ENCODE measurements around the gene TMEM203. TPM values are rescaled to one million over a fixed set of nuclear protein-coding genes. Genes with fewer than 3 reads are reported as not detected.
"Not testable (repeated sequence)": the region's sequence is repeated elsewhere in the genome, so short reads cannot be mapped to it uniquely, and the experiment has no call there.

Gene TMEM203
- total RNA-seq, 1 experiment from 2014 or later, result 50.6 TPM

- no peak for TF ChIP-seq NFYB (CRISPR knock-in tag; conservative IDR thresholded peaks at IDR 0.05; ENCODE audit: low read depth)
- no peak for TF ChIP-seq ZNF425 (CRISPR knock-in tag; conservative IDR thresholded peaks at IDR 0.05)
- no peak for TF ChIP-seq FOXK1 (CRISPR knock-in tag; IDR thresholded peaks at IDR 0.05)
- TF ChIP-seq ZNF232 (CRISPR knock-in tag; IDR thresholded peaks at IDR 0.05), result no peak
- no peak for TF ChIP-seq GTF2I (CRISPR knock-in tag; conservative IDR thresholded peaks at IDR 0.05)
- TF ChIP-seq ZNF512 (CRISPR knock-in tag; IDR thresholded peaks at IDR 0.05; ENCODE audit: borderline replicate concordance), result no peak
- no peak for TF ChIP-seq PREB (CRISPR knock-in tag; IDR thresholded peaks at IDR 0.05; ENCODE audit: borderline replicate concordance)
- TF ChIP-seq HMGA2 (CRISPR knock-in tag; IDR thresholded peaks at IDR 0.05), result no peak
- TF ChIP-seq CTCF (IDR thresholded peaks at IDR 0.05), result no peak
- peak; percentile 64; the same call in 1 of the 2 replicates for TF ChIP-seq USF1 (CRISPR knock-in tag; IDR thresholded peaks at IDR 0.05)
- no peak for TF ChIP-seq ATF6 (CRISPR knock-in tag; IDR thresholded peaks at IDR 0.05)
- peak; percentile 49; the same call in 1 of the 2 replicates for TF ChIP-seq TEAD1 (CRISPR knock-in tag; IDR thresholded peaks at IDR 0.05)
- no peak for TF ChIP-seq SOX15 (CRISPR knock-in tag; IDR thresholded peaks at IDR 0.05)
- TF ChIP-seq FOXP4 (CRISPR knock-in tag; IDR thresholded peaks at IDR 0.05), result no peak
- no peak for TF ChIP-seq ESRRA (CRISPR knock-in tag; IDR thresholded peaks at IDR 0.05; ENCODE audit: borderline replicate concordance)
Measured at GRCh38 chr9:137243626-137244485, 38.4 kb upstream of the TMEM203 start (continued).

- ChIA-PET CTCF (interaction anchor here (2.1 kb wide), 1 partner anchor 8 kb away, joined by 7 read pairs; no protein-coding TSS in a partner anchor), POLR2A (interaction anchor here (1.2 kb wide), 1 partner anchor 11 kb away, joined by 3 read pairs; no protein-coding TSS in a partner anchor)
- H3K9me3 Mint-ChIP-seq; H3K27me3 Mint-ChIP-seq (ENCODE audit: low read depth); H3K27ac Mint-ChIP-seq; DNase-seq (ENCODE audit: low spot score); ATAC-seq: not testable (repeated sequence)
- H3K4me3 Mint-ChIP-seq, result peak overlapping the region; percentile 81
- H3K4me1 Mint-ChIP-seq, result peaks cover 35% of the 10 kb centered on the region
- H3K36me3 Mint-ChIP-seq, result peaks cover 20% of the 10 kb centered on the region
Measured at GRCh38 chr9:137243266-137243625, 37.8 kb upstream of the TMEM203 start.

All from WTC11 (cell line).